NCI-H748 treated with DMSO at 0.1 percent for 48 hours (cell line): ENCODE data around the gene RIMOC1.

Experiments
- DNase-seq: peaks from one replicate; lab custom pipeline; 2025; lab: John Stamatoyannopoulos, UW

RIMOC1 gene, protein sequence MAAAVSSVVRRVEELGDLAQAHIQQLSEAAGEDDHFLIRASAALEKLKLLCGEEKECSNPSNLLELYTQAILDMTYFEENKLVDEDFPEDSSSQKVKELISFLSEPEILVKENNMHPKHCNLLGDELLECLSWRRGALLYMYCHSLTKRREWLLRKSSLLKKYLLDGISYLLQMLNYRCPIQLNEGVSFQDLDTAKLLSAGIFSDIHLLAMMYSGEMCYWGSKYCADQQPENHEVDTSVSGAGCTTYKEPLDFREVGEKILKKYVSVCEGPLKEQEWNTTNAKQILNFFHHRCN

DNA sequence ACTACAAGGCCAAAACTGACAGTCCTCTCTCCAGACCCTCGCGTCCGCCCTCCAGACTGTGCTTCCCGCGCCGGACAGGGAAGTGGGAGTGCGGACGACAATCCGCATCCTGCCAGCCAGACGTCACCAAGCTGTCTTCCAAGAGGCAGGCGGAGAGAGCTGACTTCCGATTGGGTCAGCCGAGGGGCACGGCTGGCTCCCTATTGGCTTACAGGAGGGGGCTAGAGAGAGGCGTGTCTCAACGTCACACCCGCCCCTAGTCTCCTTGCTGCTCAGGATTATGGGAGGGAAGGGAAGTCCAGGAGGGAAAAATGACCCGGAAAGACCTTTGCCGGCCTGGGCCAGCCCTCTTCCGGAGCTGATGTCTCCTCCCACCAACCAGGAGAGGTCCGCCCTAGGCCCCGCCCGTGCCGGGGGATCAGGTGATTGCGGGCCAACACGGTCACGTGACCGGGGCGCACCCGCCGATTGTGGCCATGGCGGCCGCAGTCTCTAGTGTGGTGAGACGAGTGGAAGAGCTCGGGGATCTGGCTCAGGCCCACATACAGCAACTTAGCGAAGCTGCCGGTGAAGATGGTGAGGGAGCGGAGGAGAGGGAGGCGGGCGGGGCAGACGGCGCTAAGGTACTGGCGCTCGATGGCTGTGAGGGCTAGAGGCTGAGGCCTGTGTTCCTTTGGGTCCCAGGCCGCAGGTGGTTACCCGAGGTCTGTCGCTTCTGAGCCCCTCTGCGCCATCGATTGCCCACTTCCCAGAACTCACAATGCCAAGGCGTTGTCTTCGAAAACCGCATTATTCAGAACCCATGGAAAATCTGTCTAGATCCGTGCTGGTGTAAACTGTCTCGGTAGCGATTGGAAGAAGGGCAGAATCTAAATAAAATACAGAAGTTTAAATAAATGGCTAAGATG lies at the start of gene RIMOC1:
RIMOC1 (plus strand) TSS at position 453 of the 908 bp plus-strand sequence; CDS start at position 477, 24 bp downstream.
- peak; percentile 100 for DNase-seq

DNA sequence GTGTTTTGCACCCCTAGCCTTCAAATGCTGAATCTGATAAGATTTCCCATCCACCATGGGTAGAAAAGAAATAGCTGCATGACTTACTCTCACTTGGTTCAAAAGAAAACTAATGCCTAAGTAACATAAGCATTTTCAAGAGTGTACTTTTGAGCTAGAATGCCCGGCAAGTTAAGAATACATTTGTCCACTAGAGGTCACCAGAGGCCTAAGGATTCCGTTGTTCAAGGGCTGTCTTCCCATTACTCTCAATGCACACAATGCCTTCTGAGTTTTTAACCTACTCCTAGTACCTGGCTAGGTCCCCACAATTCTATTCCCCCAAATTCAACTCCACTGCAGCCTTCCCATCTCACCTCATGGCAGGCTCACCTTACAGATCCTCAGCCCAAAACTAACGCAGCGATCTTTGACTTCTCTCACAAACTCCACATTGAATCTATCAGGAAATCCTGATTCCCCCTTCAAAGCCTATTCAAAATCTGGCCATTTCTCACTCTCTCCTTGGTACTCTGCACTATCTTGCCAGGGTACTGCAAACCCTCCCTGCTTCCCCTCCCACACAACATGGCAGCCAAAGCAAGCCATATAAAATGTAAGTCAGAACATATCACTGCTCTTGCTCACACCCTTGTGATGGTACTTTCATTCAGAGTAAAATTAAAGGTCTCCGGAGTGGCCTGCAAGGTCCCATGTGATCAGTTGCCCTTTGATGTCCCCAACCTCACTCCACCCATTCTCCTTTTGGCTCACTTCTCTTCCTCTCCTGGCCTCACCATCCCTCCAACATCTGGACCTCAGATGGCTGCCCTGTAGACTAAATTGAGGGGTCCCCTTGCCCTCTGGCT lies 47.3 kb upstream of the RIMOC1 start:
- DNase-seq: peak; percentile 90

DNA sequence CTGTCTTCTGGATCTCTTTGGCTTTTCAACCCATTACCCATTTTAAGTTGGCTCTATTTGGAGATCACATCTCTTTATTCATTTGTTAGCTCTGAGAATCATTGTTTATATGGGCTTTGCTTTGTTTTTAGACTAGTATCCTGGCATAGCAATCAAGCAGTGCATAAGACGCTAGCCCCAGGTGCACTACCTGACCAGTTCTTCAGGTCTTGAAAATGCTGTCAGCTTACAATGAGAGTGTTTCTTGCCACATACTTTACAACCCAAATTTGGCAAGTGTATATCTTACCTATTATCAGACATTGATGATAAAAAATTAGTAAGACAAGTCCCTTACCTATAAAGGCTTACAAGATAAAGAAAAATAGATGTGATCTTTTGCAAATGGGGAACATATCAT lies 46.2 kb upstream of the RIMOC1 start:
- no peak for DNase-seq

DNA sequence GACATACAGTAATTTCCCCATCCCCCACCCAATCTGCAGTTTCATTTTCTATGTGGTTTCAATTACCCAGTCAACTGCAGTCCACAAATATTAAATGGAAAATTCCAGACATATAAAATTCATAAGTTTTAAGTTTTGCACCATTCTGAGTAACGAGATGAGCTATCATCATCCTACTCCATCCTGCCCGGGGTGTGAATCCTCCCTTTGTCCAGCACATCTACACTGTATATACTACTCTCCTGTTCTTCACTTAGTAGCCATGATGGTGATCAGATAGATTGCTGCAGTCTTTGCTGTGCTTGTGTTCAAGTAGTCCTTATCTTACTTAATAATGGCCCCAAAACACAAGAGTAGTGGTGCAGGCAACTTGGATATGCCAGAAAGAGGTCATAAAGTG lies 45.3 kb upstream of the RIMOC1 start:
- DNase-seq: no peak

DNA sequence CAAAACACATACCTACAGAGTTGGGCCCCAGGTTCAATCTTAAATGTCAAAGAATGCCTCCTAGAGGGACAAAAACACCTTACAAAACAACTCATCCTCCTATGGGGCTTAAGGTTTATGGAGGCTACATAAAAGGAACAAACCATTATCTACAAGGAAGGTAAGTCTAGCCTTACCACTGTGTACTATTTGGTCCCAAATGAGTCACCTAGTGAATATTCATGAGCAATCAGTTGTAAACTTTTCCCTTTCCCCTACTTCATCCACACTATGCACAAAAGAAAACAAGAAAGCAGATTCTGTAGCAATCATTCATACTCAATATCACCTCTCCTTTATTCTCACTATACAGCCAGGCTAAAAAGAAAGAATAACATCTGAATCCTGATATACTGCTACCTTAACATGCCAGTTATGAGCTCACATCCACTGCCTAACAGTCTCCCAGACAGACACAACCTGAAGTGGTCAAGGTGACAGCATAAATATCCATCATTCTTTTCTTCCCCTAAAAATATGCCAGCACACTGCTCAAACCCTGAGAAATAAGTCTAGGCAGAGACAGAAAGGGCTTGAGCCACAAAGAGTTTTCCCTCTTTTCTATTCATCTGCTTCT lies 40.2 kb upstream of the RIMOC1 start:
- DNase-seq: no peak

DNA sequence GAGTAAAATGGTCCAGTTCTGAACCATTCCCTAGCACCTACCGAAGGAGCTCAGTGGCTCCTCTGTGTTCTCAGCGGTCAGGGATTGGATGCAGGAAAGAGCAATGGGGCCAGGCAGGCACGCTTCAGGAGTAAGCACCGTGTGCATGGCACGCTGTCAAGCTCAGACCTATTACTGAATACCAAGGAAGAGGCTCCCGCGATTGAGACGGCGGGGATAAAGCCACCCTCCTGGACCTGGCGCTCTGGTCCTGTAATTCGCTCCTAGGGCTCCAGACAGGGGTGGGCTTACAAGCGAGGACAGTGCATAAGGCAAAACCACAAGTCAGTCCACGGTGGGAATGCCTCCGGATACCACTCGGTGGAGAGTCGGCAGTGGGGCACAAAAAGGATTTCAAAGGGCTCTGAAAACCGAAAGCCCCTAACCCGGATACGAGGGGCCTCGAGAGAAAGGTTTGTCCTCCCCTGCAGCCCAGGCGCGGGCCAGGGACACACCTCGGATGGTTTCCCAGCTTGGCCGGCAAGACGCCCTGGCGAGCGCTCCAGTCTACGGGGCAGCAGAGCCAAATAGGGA lies 34.9 kb upstream of the RIMOC1 start:
- peak; percentile 80 for DNase-seq

DNA sequence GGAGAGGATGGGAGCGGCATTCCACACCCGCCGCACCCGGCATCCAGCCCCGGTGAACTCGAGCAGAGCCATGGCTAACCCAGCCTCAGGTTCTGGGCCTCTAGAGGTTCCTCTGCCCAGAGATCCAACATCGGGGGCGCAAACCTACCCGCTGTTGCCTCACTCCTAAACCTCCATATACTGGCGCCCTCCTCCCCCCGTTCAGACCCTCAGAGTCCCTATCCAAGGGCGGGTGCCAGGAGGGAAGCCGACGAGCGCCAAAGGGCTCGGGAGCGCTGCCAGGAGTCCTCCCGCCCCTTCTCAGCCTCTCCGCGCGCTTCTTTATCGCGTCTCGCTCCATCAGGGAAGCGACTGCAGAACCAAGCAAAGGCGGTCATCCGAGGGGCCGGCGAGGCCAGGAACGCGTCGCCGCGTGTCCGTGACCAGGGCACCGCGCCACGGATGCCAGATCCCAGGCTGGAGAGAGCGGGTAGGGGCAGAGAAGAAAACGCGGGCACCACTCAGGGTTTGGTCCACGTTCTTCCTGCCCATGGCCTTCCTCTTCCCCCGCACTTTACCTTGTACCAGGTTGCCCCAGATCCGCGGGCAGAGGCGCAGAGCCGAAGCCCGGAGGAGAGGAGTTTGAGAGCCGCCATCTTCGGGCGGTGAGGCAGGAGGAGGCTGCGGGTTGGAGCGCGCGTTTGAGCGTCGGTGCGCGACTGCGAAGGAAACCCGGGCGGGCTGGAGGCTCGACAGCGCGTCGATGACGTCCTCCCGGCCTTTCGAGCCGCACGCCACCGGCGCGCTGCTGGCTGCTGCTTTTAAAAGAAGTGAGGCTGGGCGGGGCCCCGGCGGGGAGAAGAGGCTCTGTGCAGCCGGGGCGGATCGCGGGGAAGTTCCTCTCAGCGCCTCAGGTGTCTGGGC lies 34.2 kb upstream of the RIMOC1 start, which contains the start of gene OXCT1:
OXCT1 (minus strand) TSS at position 702 of the 903 bp plus-strand sequence; CDS start at position 635, 67 bp downstream.
- peak; percentile 96 for DNase-seq

DNA sequence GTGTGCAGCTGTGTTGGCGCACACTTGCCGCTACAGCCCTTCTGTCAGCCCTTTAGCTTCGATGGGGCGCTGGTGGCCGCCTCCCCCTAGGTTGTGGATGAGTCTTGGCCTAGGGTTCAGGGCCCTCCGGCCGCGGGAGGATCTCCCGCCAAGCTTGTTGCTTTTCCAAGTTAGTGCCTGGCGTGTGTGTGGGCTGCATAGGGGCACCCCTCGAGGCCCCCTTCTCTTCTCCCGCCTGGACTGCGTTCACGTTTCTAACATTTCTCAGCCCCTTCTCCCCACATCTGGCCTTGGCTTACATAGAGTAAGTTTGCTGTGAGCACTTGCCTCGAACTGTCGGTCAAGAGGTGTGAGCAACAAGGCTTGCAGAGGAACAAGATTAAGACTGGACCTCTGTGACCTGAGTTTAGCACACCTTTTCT lies 33.5 kb upstream of the RIMOC1 start:
- DNase-seq: no peak

DNA sequence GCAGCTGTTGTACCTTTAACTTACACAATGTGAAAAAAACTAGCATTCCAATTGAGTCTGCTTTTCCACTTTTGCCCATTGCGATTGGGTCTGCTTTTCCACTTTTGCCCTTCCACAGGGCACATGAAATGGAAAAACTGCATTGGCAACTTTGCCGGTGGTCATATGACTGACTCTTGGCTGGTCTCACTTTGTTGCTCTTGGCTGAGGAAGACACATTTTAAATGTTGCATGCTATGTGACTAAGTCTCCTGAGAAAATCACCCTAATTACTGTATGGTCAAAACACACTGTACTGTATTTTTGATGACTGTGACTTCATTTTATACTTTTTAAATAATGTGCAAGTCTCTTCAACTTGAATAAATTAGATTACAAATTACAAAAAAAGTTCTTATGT lies 32.3 kb upstream of the RIMOC1 start:
- no peak for DNase-seq

DNA sequence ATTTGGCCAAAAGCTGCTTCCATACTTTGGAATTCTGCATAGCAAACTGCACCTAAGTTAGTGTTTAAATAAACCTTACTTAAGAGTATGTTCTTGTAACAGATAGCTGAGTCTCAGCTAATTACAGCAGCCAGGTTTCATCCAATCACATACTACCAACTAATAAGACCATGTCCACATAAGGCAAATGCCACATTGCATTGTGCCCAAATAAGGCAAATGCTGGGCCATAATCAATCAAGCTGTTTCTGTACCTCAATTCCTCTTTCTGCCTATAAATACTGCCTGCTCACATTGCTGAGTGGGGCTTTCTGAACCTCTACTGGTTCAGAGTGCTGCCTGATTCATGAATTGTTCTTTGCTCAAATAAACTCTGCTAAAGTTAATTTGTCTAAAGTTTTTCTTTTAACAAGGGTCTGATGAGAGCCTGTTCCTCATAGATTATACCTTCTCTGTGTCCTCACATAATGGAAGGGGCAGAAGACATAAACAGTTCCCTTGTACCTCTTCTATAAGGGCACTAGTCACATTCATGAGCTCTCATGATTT lies 29.6 kb upstream of the RIMOC1 start:
- no peak for DNase-seq

DNA sequence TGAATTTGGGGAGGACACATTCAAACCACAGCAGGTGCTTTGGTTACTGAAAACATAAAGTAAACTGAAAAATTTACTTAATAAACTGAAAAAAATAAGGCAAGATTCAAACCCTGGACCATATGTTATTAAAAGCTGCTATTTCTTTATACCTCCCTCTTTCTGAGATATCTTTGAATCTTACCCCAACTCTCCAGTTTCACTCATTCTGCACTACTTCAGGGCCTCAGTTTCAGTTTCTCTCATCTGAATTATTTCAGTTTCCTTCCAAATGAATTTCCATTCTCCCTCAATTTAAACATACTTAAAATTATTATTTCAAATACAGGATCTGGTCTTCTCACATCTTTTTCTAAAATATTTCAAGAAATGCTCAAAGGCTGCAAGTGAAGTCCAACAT lies 29.0 kb upstream of the RIMOC1 start:
- no peak for DNase-seq

DNA sequence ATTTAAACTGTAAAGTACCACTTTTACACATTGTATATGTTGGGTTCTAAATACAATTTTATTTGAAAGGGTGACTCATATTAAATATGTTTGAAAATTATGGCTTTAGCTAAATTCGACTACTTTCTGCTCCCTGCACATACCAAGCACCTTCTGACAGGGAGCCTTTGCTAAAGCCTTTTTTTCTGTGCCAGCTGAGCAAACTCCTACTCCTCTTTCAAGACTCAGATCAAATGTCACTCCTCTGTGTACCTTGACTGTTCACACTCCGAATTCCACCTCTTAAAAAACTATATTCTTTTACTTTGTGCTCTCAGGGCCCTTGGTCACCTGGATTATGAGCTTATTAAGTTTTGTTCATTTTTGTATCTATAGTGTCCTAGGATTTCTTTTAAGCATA lies 27.5 kb upstream of the RIMOC1 start:
- DNase-seq: no peak

DNA sequence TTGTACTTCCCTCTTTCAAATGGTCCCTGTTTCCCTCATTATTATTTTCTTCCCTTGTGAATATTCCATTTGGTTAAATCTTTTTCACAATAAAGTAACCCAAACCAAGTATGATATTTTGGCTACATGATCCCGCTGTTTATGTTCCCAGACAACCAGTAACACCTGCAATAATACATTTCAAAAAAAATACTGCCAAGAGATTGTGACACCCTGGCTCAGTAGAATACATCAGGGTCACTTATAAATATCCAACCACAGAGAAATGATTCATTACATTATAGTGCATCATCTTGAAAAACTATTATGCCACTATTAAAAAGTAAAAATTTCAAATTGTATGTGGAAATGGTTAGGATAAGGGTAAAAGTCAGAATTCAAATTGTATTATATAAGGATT lies 26.7 kb upstream of the RIMOC1 start:
- DNase-seq: no peak

DNA sequence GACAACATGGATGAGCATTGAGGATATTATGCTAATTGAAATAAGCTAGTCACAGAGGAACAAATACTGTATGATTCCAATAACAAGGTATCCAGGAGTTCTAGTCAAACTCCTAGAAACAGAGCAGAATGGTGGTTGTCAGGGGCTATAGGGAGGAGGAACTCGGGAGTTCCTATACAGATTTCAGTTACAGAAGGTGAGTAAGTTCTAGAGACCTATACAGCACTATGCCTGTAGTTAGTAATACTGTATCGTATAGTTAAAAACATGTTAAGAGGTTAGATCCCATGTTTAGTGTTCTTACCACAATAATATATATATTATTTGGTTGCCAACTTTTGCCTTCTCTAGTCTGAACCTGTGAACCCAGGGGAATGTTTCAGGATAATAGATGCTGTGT lies 26.0 kb upstream of the RIMOC1 start:
- DNase-seq: no peak

DNA sequence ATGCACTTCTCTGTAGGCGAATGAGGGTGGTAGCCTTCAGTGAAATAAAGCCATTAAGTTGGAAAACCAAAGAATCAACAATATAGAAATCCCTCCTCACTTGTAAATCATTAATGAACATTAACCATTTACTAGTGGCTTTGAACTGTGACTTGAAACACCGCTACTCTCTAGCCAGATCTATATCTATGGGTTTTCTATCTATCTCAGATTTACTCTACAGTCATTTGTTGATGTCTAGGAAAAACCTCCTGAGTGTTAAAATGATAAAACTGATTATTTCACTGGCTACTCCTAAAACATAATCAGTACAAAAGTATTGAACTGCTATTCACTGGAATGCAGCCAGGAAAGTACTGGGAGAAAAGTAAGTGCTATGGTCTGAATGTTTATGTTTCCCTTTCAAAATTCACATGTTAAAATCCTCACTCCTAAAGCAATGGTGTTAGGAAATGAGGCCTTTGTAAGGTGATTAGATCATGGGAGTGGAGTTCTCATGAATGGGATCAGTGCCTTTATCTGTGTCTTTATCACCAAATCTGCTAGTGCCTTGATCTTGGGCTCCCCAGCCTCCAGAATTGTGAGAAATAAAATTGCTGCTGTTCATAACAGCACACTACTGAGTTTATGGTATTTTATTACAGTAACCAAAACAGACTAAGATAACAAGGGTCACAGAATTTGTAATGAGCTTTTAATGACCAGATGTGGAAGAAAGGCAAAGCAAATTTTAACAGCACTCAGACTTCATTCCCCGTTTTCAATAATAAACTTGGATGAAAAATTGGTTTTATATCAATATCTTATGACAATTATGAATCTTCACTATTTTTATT lies 25.3 kb upstream of the RIMOC1 start:
- no peak for DNase-seq

DNA sequence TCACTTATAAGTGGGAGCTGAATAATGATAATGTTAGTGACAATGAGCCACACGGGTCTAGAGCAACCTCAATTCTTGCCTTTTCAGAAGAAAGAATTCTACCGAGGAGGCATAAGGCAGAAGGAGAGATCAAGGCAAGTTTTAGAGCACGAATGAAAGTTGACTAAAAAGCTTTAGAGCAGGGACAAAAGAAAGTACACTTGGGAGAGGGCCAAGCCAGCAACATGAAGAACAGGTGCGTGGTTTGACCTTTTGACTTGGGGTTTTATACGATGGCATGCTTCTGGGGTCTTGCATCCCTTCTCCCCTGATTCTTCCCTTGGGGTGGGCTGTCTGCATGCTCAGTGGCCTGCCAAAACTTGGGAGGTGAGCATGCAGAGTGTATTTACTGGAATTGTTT lies 21.4 kb upstream of the RIMOC1 start:
- DNase-seq: no peak

DNA sequence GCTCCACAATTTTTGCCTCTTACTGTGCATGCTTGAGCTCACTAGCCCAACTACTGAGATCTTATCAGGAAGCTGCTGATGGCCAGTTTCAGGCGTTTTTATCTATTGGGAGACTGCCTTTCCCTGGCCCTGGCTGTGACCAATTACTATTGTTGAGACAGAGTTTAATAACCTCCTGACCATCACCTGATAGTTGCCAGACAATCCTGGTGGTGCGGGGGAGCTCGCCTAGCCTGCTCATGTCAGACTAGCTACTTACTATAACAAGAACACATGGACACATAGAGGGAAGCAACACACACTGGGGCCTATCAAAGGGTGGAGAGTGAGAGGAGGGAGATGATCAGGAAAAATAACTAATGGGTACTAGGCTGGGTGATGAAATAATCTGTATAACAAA lies 20.9 kb upstream of the RIMOC1 start:
- no peak for DNase-seq

DNA sequence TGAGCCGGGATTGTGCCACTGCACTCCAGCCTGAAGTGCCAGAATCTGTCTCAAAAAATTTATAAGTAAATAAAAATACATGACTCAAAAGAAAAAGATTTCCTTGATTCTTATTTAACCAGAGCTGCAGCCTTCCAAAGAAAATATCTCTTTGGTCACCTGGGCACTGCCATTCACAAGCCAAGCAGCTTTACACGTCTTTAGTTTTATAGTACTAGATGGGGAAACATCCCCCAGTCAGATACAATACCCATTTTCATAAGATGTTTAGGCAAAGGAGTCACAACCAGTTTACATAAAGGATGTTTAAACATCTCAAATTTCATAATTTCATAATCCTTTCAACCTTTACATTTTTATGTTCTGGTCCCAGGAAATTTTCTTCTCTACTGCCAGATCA lies 20.2 kb upstream of the RIMOC1 start:
- no peak for DNase-seq

DNA sequence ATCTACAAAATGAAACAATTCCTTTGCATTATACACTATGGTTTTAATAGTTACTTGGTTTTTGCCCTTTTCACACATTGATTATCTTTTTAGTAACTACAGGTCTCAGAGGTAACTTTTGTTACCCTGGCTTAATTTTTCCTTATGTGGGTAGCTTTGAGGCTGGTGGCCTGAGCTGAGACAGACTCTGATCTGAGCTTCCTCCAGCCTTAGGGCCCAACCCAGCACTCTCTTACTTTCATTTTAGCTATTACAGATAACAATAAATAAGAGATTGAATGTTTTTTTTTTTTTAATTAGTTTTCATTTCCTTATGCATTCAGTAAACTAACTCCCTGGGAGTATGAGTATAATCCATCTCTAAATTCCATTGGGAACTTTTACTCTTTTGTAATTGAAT lies 18.9 kb upstream of the RIMOC1 start:
- DNase-seq: no peak
